ENCODE measurements around the gene SORCS2.

DNA sequence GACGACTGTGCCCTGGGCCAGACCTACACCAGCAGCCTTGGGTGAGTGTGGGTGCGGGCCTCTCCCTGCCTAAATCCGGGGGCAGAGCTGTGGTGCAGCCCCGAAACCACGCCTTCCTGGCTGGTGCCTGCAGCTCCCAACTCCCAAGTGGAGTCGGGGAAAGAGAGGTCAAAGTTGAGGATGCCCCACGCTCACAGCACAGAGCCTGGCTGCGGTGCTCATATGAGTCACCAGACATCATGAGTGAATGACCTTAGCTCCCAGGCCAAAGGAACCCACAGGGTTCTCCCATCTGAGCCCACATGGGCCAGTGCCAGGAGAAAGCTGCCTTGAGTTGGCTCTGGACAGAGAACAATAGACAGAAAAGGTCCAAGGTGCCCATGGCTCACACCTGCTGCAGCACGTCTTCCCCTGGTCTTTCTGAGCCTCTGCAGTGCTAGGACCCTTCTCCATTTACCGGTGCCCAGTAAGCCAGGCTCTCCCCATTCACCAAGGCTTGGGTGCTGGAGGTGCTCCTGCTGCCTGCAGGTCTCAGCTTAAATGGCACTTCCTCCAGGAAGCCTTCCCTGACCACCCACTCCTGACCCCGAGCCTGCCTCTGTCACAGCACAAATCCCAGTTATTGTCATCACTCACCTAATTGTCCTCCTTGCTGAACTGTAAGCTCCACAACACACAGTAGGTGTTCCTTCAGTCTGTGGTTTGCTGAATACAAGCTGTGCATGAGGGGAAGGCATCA is 523.1 kb downstream of the SORCS2 start:
- TF ChIP-seq, protein P1, sequence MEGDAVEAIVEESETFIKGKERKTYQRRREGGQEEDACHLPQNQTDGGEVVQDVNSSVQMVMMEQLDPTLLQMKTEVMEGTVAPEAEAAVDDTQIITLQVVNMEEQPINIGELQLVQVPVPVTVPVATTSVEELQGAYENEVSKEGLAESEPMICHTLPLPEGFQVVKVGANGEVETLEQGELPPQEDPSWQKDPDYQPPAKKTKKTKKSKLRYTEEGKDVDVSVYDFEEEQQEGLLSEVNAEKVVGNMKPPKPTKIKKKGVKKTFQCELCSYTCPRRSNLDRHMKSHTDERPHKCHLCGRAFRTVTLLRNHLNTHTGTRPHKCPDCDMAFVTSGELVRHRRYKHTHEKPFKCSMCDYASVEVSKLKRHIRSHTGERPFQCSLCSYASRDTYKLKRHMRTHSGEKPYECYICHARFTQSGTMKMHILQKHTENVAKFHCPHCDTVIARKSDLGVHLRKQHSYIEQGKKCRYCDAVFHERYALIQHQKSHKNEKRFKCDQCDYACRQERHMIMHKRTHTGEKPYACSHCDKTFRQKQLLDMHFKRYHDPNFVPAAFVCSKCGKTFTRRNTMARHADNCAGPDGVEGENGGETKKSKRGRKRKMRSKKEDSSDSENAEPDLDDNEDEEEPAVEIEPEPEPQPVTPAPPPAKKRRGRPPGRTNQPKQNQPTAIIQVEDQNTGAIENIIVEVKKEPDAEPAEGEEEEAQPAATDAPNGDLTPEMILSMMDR (IDR thresholded peaks at IDR 0.05): no peak
- no peak for TF ChIP-seq EZH2phosphoT487 (IDR thresholded peaks at IDR 0.05)

Data from neural progenitor cell (in vitro differentiated cells).